Astrocyte (in vitro differentiated cells and primary cell): ENCODE results near the gene RBM14.

Source experiments
- EZH2 ChIP-seq: IDR thresholded peaks from 2 replicates; pipeline ENCODE4 v1.6.1; 2012; ENCODE audit warnings: mild to moderate bottlenecking, low read length, inconsistent platforms; ENCODE audit not compliant: insufficient read depth
- TF ChIP-seq, protein P1 (sequence below): IDR thresholded peaks from 2 replicates; pipeline ENCODE4 v1.5.1; 2011; ENCODE audit warnings: low read depth, mild to moderate bottlenecking, inconsistent platforms, low read length, moderate library complexity; ENCODE audit not compliant: insufficient read depth

DNA sequence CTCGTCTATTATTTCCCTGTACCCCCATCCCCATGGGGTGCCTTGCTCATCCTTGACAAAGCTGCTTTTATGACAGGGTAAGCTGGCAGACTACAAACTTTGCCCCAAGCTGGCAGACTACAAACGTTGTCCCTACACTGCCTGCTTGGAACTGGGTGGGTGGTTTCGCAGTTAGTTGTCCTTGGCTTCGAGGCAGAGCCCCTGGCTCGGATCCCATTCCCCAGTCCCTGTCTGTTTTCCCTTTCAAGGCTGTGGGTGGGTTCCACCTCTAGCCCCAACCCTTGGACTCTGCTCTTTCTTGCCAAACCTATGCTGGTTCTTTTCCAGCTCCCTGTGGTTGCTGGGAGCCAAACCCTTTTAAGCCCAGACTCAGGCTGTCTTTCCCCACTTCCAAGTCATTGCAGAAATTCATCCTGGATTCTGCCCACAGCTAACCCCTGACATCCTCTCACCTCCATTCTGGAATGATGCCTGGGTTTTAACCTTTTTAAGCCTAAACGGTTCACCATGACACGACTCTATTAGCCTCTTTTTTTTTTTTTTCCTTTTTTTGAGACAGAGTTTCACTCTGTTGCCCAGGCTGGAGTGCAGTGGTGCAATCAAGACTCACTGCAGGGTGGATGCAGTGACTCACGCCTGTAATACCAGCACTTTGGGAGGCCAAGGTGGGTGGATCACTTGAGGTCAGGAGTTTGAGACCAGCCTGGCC is 9.2 kb upstream of the RBM14 start:
- no peak for TF ChIP-seq EZH2
- TF ChIP-seq, protein P1, sequence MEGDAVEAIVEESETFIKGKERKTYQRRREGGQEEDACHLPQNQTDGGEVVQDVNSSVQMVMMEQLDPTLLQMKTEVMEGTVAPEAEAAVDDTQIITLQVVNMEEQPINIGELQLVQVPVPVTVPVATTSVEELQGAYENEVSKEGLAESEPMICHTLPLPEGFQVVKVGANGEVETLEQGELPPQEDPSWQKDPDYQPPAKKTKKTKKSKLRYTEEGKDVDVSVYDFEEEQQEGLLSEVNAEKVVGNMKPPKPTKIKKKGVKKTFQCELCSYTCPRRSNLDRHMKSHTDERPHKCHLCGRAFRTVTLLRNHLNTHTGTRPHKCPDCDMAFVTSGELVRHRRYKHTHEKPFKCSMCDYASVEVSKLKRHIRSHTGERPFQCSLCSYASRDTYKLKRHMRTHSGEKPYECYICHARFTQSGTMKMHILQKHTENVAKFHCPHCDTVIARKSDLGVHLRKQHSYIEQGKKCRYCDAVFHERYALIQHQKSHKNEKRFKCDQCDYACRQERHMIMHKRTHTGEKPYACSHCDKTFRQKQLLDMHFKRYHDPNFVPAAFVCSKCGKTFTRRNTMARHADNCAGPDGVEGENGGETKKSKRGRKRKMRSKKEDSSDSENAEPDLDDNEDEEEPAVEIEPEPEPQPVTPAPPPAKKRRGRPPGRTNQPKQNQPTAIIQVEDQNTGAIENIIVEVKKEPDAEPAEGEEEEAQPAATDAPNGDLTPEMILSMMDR, result no peak
